Stimulated activated CD8-positive, alpha-beta memory T cell treated with anti-CD3 and anti-CD28 coated beads, Interleukin-15, amount 100 ng/mL, for 1 hour (primary cell): ENCODE measurements around the gene FGD3.

Experiments used
- DNase-seq: peaks from one replicate; pipeline ENCODE4 v3.0.0-alpha.2; 2020; ENCODE audit warnings: low read depth

FGD3 gene

GRCh38 chr9:93031629-93032430, 84.5 kb downstream of the FGD3 start:
- DNase-seq, result no peak

- DNase-seq, result no peak
Observed at GRCh38 chr9:93032545-93032944, 85.2 kb downstream of the FGD3 start.

GRCh38 chr9:93033531-93033930, 86.2 kb downstream of the FGD3 start:
- DNase-seq, result no peak

GRCh38 chr9:93035106-93035660, 87.9 kb downstream of the FGD3 start:
- DNase-seq, result no peak

DNA sequence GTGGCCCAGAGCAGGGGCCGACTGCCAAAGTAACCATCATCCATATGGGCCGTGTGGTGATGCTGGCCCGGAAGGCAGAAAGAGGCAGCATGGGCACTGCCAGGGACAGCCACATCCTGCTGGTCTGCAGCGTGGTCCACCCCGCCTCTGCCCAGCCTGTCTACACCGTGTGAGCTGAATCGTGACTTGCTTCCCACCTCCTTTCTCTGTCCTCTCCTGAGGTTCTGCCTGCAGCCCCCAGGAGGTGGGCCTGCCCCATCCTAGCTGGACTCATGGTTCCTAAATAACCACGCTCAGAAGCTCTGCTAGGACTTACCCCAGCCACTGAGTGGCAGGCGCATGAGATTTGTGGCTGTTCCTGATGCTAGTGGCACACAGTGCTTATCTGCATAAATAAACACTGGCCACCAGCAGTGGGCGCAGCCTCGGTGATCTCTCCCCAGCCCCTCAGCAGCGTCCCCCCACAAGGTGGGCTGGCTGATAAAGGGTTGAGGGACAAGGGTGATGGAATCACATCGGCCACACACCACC, 88.6 kb downstream of the FGD3 start:
- no peak for DNase-seq

DNA sequence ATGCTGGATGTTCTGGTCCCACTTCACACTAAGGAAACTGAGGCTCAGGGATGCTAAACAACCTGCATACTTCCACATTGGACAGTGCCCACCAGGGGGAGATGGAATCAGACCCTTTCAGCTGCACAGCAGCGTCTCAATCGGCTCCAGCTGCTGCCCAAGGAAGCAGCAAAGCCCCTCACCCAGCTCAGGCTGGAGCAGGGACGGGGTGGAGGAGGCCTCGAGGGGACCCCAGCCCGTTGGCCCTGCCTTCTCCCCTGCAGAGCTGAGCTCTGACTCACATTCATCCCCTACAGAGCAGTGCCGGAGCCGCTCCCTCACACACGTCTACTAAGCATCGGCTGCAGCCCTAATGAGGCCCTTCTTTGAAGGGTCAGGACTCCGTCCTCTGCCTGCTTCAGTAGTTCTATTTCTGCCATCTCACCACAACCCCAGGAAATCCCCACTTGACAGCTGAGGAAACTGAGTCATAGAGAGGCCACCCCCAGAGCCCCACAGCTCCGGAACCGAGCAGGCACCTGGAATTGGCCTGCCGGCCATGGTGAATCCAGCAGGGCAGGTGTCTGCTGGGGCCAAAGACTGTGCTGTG, 89.7 kb downstream of the FGD3 start:
- no peak for DNase-seq

DNA sequence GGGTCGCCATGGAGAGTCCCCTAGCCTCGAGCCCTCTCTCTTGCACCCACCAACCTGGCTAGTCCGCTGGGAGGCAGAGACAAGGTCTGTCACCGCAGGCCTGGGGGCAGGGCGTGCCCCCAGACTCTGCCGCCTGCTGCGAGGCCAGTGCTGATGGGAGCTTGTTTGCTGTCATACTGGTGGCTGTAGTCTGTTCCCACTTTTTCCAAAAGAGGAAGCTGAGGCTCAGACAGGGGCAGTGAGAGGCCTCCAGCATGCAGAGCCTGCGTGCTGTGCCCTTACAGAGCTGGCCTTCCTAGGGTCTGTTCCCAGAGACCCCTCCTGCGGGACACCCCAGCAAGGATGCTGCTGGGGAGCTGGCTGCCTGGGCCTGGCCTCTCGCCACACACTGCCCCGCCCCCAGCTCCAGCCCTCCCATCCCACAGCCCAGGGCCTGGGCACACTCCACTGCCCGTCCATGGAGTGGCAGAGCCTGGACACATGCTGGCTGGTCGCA, 90.2 kb downstream of the FGD3 start:
- DNase-seq, result no peak

DNA sequence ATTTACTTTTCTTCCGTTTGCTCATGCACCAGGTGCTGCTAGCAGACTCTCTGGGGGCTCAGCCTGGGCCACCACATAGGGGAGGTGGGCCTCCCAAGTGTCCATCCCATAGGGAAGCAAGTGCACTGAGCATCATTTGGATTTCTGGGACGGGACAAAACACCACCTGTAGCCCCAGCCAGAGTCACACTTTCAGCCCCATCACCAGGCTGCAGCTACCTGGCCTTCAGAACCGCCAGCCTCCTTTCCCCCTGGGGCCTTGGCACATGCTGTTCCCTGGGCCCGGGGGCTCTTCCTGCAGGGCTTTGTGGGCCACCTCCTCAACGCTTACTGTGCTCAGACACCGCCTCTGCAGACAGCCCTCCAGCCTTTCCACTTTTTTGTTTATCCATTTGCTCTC, 91.6 kb downstream of the FGD3 start:
- no peak for DNase-seq

GRCh38 chr9:93039456-93039855, 92.1 kb downstream of the FGD3 start:
- no peak for DNase-seq

DNA sequence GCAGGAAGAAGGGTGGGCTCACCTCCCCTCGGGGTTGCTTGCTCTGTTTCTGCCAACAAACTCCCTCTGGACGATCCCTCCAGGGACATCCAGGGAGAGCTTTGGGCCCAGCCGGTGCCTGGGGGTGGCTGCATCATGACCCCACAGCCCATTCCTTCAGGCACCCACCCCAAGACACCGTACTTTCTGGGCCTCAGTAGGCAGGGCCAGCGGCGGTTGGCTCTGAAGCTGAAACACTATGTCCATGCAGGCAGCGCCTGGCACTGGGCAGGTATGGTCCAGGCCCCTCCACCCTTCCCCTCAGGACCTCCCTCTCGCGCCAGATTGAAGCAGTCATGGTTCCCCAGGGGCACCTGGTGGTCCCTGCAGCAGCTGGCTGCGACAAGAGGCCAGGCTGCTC, 92.7 kb downstream of the FGD3 start:
- no peak for DNase-seq

DNA sequence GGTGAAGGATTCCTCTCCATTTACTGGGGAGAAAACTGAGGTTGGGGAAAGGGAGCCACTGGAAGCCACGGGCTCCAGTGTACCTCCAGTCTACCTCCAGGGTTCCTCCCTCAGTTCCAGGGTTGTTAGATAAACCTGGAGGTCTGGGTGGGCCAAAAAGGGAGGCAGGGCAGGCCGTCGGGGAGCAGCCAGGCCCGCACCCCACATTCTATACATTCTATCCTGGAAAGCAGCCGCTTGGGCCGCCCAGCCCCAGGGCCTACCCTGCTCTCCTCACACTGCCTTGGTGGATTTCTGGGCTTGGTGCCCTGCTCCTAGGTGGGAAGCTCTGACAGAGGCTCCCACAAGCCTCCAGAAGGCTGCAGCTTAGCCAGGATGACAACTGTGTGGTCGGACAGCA, 93.1 kb downstream of the FGD3 start:
- no peak for DNase-seq

- DNase-seq, result no peak
Observed at GRCh38 chr9:93041108-93041802, 93.9 kb downstream of the FGD3 start.

GRCh38 chr9:93043122-93043521, 95.8 kb downstream of the FGD3 start:
- DNase-seq, result no peak

GRCh38 chr9:93045521-93045920, 98.2 kb downstream of the FGD3 start:
- no peak for DNase-seq

DNA sequence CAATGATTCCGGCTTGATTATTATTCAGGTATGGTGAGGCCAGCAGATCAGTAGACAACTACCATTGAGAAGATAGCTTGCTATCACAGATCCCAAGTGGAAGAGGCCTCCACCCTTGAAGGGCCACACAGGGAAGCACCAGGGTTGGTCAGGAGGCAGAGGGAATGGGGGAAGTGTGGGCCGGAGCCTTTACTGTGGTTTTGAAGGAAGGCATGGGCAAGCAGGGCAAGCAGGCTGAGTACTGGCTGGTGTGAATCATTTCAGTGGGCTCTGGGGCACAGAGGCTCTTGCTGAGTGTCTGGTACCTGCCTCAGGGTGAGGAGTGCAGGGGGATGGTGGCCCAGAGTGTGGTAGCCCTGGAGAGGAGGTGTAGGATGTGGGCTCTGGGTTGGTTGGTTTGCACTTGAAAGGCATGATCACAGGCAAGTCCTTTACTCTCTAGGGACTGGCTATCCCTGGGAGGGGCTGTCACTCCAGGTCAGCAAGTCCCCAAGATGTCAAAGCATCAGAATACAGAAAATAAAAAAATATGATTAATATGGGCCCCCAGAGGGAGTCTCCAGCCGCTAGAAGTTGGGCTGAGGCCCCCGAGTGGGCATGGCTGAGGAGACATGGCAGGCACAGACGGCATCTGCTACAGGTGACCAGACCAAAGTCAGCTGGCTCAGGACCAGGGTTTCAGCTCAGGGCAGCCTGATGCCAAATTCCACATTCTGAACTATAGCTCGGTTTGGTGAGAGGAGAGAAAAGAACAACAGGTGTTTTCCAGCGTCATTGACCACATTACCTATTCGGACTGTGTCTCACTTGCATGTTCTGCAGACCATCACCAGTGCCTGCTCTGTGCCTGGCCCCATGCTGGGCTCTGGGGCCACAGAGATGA, 101.5 kb downstream of the FGD3 start:
- DNase-seq, result no peak

- no peak for DNase-seq
Observed at GRCh38 chr9:93049491-93049890, 102.2 kb downstream of the FGD3 start.

DNA sequence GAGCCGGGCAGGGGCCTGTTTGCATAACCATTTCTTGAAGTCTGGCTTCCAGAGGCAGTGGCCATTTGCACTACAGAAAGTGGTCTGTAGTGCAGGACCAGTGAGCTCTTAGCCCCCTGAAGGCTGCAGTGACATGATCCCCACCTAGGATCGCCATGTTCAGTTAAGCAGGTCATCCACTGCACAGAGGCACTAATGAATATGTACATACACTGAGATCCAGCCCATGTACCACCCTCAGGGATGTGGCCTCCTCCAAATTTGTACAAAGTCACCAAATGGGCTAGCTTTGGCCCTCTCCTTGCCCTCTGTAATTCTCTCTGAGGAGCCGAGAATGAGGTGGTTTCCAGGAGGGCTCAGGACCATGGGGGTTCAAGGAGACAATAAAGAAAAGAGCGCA, 102.9 kb downstream of the FGD3 start:
- no peak for DNase-seq

DNA sequence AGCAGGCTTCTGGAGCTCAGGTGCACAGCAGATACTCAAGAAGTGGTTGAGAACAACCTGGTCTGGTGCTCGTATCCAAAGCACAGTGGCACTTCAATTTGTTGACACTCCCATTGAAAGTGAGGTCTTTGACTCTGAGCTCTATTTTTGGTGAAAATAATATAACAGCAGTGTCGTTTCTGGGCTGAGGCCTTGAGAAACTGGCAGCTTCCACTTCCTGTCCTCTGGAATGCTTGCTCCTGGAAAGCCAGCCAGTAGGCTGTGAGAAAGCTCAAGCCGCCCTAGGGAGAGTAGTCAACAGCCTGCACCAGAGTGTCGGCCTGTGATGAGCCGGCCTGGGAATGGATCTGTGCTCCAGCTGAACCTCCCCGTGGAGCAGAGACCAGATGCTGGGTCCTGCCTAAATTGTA, 104.4 kb downstream of the FGD3 start:
- no peak for DNase-seq

DNA sequence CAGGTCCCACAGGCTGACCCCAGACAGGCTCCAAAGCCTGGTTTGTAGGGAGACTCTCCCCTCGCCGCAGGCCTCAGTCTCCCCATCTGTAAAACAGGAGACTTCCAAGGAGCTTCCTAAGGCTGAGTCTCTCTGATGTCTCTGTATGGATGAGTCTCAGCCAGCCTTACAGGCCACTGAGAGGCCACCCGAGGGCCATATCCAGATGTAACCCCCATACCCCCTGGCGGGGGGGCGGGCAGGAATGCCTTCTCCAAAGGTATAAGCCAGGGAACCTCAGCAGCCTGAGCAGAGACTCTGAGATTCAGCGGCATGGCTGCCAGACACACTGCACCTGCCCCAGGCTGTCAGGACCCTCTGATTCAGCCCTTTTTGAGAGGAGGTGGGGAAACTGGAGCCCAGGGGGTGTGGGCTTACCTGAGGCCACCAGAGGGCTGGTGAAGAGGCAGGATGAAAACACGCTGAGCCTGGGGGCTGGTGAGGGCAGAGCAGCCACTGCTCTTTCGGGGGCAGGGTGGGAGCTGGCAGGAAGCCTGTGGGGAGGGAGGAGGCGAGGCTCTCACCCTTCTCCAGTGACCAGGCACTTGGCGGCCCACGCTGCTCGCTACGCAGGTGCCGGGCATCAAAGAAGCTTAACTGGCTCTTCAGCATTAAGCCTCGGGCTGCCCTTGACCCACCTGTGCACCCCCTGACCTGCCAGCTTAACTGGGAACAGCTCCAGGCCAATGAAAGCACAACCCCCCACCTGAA, 105.6 kb downstream of the FGD3 start:
- DNase-seq, result no peak

DNA sequence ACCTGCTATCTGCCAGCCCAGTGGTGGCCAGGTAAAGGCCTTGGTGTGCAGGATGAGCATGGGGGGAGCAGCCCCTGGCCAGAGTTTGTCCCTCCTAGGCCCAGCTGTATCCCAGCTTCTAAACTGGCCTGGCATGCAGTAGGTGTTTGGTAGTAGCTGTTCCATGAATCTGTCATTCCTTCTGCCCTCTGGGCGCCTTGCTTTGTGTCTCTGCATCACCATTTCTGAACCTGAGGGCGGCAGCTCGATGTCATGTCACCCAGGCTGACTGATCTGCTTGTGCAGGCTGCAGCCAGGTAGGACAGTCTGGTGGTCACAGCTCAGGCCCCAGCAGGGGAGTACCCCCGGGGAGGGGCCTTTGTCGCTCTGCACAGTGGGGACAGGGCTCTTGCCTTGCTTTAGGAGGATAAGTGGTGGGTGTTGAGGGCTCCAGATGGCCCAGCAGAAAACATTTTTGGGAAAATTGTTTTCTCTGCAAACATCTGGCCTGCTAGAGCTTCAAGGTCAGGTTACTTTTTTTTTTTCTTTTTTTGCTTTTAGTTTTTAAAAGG, 106.5 kb downstream of the FGD3 start:
- no peak for DNase-seq
